ENCODE measurements around the gene INSR.

Gene INSR

GRCh38 chr19:7063764-7064418 is 230.3 kb downstream of the INSR start:
- no peaks in the 10 kb centered on the region; the same call in 1 of the 2 replicates for H3K4me1 ChIP-seq (ENCODE audit: insufficient read depth, low read length)
- no peaks in the 10 kb centered on the region for H3K9me3 ChIP-seq (ENCODE audit: control insufficient read depth, insufficient read depth, low read length)
- H3K9ac ChIP-seq (ENCODE audit: low read depth, low read length), result no peak overlapping the region
- no peaks in the 10 kb centered on the region for H3K36me3 ChIP-seq (ENCODE audit: insufficient read depth, low read length)

GRCh38 chr19:7063339-7063738 is 230.9 kb downstream of the INSR start:
- no peaks in the 10 kb centered on the region for H3K36me3 ChIP-seq (ENCODE audit: insufficient read depth, low read length)

More at GRCh38 chr19:7063339-7063738, 230.9 kb downstream of the INSR start:
- Histone ChIP-seq H3K4me1 (ENCODE audit: insufficient read depth, low read length) (no peaks in the 10 kb centered on the region), H3K9ac (ENCODE audit: low read depth, low read length) (no peak overlapping the region), H3K9me3 (ENCODE audit: control insufficient read depth, insufficient read depth, low read length) (no peaks in the 10 kb centered on the region)

Data from ES-I3 (cell line).